HL-60 (cell line): ENCODE data around the gene NADSYN1.

Source experiments
- DNase-seq, 2 experiments: peaks; one replicate each; pipeline ENCODE4 v3.0.0-alpha.2; 2010 to 2020; ENCODE audit warnings: low read depth in 1 of 2, low spot score in 1 of 2
- H3K27ac ChIP-seq: fragments of 250-450 bp; sonication (Bioruptor Pico); replicated peaks from 2 replicates; pipeline ENCODE4 v1.5.1; 2020; ENCODE audit warnings: mild to moderate bottlenecking, moderate library complexity
- H3K27me3 ChIP-seq: fragments of 250-450 bp; sonication (Bioruptor Pico); 2 replicates; pipeline ENCODE4 v1.5.1; 2021; ENCODE audit warnings: mild to moderate bottlenecking, moderate library complexity; ENCODE audit not compliant: insufficient read depth, poor library complexity, severe bottlenecking
- H3K4me3 ChIP-seq: replicated peaks from 2 replicates; pipeline ENCODE4 v1.5.1; 2011; ENCODE audit warnings: mild to moderate bottlenecking, control low read depth, low read length; ENCODE audit not compliant: insufficient read depth
- GABPA ChIP-seq: IDR thresholded peaks from 2 replicates; pipeline ENCODE4 v1.6.1; 2012; ENCODE audit warnings: low read depth
- POLR2AphosphoS5 ChIP-seq: IDR thresholded peaks from 2 replicates; pipeline ENCODE4 v1.6.1; 2012; ENCODE audit warnings: low read depth
- SPI1 ChIP-seq: IDR thresholded peaks from 2 replicates; pipeline ENCODE4 v1.6.1; 2012; ENCODE audit warnings: low read depth, mild to moderate bottlenecking, borderline replicate concordance
- TF ChIP-seq, protein P1 (sequence below): IDR thresholded peaks from one replicate; pipeline ENCODE4 v1.5.1; 2011; ENCODE audit warnings: low read length, control low read depth, inconsistent platforms; ENCODE audit not compliant: insufficient read depth
- TF ChIP-seq, protein P2 (sequence below): IDR thresholded peaks from 2 replicates; pipeline ENCODE4 v1.6.1; 2012; ENCODE audit warnings: low read depth; ENCODE audit not compliant: insufficient replicate concordance

The NADSYN1 gene

DNA sequence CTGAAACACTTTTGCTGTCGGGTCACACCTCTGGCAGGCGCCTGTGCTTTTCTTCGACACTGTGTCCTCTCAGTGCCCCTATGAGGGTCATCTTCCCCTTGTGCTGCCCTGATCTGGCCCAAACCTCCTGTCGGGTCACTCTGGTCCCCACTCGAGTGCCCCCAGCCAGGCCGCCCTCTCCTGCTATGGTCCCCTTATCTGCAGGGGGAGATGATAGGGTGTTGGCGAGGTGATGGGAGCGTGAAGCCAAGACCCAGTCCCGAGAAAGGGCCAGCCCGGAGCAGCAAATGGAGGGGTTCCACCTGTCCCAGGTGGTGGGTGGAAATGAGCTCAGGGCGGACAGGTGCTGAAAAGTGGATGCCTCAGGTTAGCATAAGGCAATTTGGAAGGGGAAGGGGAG lies 9.7 kb downstream of the NADSYN1 start:
- Histone ChIP-seq H3K27me3 (no peaks in the 10 kb centered on the region), H3K4me3 (no peak overlapping the region), H3K27ac (no peak overlapping the region)
- TF ChIP-seq POLR2AphosphoS5, result no peak
- TF ChIP-seq, protein P1, sequence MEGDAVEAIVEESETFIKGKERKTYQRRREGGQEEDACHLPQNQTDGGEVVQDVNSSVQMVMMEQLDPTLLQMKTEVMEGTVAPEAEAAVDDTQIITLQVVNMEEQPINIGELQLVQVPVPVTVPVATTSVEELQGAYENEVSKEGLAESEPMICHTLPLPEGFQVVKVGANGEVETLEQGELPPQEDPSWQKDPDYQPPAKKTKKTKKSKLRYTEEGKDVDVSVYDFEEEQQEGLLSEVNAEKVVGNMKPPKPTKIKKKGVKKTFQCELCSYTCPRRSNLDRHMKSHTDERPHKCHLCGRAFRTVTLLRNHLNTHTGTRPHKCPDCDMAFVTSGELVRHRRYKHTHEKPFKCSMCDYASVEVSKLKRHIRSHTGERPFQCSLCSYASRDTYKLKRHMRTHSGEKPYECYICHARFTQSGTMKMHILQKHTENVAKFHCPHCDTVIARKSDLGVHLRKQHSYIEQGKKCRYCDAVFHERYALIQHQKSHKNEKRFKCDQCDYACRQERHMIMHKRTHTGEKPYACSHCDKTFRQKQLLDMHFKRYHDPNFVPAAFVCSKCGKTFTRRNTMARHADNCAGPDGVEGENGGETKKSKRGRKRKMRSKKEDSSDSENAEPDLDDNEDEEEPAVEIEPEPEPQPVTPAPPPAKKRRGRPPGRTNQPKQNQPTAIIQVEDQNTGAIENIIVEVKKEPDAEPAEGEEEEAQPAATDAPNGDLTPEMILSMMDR, result no peak
- TF ChIP-seq SPI1, result no peak
- TF ChIP-seq GABPA, result no peak
- DNase-seq, result no peak

DNA sequence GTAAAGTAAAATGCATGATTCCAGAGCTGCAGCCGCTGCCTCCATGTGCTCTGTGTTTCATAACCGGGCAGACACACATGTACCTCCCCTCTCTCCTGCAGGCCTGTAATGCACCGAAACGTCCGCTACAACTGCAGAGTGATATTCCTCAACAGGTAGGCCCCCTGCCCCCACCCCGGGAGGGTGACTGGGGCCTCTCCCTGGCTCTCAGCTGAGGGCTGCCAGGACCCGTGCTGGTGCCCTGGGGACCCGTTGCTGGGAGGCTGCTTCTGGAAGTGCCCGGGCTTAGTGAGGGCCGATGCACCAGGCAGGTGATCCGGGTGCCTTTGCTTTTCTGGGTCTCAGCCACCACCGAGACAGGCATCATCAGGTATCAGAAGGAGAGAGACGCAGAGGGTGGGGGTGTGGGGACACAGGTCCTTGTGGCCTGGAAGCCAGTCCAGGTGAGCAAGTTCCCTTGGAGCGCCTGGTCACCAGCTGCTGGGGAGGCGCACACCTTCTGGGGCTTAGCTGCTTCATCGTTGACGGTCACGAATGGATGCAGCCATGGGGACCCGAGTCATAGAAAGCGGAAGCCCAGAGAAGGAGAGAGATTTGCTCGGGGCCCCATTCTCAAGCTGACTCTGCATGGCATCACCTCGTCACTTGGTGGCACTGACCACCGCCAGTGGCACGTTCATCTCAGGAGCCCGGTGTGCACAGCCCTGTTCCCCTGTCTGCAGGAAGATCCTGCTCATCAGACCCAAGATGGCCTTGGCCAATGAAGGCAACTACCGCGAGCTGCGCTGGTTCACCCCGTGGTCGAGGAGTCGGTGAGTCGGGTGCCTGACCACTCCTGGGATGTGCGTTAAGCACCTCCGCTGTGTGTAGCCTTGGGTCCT lies 10.6 kb downstream of the NADSYN1 start:
- DNase-seq, result no peak
- Histone ChIP-seq H3K27ac (no peak overlapping the region), H3K27me3 (no peaks in the 10 kb centered on the region), H3K4me3 (no peak overlapping the region)
- TF ChIP-seq, protein P2, sequence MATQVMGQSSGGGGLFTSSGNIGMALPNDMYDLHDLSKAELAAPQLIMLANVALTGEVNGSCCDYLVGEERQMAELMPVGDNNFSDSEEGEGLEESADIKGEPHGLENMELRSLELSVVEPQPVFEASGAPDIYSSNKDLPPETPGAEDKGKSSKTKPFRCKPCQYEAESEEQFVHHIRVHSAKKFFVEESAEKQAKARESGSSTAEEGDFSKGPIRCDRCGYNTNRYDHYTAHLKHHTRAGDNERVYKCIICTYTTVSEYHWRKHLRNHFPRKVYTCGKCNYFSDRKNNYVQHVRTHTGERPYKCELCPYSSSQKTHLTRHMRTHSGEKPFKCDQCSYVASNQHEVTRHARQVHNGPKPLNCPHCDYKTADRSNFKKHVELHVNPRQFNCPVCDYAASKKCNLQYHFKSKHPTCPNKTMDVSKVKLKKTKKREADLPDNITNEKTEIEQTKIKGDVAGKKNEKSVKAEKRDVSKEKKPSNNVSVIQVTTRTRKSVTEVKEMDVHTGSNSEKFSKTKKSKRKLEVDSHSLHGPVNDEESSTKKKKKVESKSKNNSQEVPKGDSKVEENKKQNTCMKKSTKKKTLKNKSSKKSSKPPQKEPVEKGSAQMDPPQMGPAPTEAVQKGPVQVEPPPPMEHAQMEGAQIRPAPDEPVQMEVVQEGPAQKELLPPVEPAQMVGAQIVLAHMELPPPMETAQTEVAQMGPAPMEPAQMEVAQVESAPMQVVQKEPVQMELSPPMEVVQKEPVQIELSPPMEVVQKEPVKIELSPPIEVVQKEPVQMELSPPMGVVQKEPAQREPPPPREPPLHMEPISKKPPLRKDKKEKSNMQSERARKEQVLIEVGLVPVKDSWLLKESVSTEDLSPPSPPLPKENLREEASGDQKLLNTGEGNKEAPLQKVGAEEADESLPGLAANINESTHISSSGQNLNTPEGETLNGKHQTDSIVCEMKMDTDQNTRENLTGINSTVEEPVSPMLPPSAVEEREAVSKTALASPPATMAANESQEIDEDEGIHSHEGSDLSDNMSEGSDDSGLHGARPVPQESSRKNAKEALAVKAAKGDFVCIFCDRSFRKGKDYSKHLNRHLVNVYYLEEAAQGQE, result no peak
- no peak for TF ChIP-seq POLR2AphosphoS5
- TF ChIP-seq, protein P1, result no peak
- no peak for TF ChIP-seq SPI1
- TF ChIP-seq GABPA, result no peak

DNA sequence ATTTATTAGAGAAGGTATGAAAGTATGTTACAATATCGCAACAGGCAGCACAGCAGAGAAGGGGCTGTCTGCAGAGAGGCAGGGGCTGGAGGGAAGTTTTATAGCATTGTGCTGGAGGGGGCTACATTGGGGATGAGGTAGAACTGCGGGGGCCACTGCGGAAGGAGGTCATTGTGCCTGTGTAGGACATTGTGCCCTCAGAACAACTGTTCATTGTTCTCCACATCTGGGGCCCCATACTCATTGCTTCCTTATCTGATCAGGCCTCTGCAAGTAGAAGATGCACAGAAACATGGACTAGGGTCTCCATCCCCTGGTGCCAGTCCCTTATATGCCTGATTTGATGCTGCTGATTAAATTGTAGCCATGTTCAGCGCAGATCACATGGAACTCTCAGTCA lies 12.1 kb downstream of the NADSYN1 start:
- H3K27ac ChIP-seq, result no peak overlapping the region
- no peak for DNase-seq
- H3K4me3 ChIP-seq, result no peak overlapping the region
- no peaks in the 10 kb centered on the region for H3K27me3 ChIP-seq
- TF ChIP-seq GABPA, result no peak
- no peak for TF ChIP-seq POLR2AphosphoS5
- TF ChIP-seq, protein P1, result no peak
- TF ChIP-seq, protein P2, result no peak
- no peak for TF ChIP-seq SPI1
